T-helper 1 cell (primary cell): ENCODE measurements around the gene HINT3.
A peak's percentile ranks its signal among the peaks of the same experiment; 100 is the strongest.
"Not testable (repeated sequence)": the region's sequence is repeated elsewhere in the genome, so short reads cannot be mapped to it uniquely, and the experiment has no call there.

Experiments used
- DNase-seq, 5 donors: peaks; one replicate each; pipeline ENCODE4 v3.0.0-alpha.2; 2012 to 2020

Gene HINT3

DNA sequence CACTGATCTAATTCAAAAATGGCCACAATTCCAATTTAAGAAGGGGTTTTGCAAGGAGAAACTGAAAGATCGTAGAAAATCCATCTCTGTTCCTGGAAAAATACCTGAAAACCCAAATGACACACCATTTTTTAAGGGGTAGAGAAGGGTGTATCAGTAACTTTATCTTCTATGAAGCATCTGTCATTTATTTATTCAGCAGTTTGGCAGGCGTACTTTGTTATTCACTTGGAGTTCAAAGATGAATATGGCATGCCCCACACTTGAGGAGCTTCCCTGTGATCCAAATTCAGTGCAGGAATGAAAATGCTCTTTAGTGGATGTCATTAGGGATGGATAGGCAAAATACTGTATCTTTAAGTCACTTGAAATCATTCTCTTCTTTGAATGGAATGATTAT is 7.2 kb downstream of the HINT3 start:
- DNase-seq = no peak

DNA sequence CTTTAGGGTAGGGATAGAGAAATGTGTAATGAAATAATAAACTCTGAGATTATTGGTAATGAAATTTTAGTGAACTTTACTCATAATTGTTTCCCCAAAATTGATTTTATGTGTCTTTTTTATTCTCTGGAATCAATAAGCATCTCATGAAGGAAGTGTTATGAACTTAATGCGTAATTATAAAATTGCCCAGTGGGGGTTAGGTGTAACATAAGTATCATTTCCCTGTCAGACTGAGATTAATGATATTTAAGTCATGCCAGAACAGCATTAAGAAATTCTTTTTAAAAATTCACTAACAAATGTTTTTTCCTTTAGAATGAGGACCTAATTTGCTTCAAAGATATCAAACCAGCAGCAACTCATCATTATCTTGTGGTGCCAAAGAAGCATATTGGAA is 10.0 kb downstream of the HINT3 start:
- DNase-seq = no peak

- no peak for DNase-seq
Observed at GRCh38 chr6:125968493-125968892, 11.9 kb downstream of the HINT3 start.

- DNase-seq = no peak
Observed at GRCh38 chr6:125970760-125971159, 14.2 kb downstream of the HINT3 start.

GRCh38 chr6:125972478-125972877 is 15.9 kb downstream of the HINT3 start:
- not testable (repeated sequence) for DNase-seq

- peak in 1 of 5 donors; percentile 56 for DNase-seq
Observed at GRCh38 chr6:125974214-125974866, 17.8 kb downstream of the HINT3 start.

DNA sequence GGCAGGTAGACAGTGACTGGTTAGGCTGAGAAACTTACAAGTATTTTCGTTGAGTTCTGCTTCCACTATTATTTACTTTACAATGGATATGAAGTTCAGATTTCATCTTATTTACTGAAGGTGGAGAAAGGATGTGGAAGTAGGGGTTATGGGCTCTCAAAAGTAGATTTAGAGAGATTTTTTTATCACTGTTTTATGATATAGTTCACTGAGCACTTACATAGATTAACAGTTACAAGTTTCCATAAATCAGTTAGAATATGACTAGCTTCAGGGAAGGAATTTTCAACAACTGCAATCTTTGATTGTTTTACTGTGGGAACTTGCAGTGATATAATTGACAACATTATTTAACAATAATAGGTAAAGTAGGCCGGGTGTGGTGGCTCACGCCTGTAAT is 22.5 kb downstream of the HINT3 start:
- no peak for DNase-seq

DNA sequence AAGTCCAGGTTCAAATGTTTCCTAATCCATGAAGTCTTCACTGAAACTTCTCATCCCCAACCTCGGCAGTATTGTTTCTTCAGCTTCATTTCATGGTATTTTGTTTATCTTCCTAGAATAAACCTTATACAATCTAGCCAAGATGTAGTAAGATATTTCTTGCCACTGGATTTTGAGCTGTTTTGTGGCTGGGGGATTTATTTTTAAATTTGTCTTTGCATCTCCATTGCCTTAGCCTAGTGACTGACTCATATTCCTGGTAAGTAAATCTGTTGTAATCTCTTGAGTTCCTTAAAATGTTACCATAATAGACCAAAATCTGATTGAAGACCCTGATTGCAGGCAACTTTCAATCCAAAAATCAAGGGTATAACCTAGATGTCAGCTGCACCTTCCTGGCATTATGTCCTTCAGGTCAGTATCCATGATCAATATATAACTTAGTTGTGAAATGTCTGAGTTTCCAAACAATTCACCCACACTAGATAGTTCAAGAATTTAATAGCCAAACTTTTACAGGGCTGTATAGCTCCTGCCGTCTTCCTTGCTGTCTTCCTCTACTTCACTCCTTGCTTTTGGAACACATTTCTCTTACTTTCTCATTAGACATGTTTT is 25.1 kb downstream of the HINT3 start:
- DNase-seq = no peak

DNA sequence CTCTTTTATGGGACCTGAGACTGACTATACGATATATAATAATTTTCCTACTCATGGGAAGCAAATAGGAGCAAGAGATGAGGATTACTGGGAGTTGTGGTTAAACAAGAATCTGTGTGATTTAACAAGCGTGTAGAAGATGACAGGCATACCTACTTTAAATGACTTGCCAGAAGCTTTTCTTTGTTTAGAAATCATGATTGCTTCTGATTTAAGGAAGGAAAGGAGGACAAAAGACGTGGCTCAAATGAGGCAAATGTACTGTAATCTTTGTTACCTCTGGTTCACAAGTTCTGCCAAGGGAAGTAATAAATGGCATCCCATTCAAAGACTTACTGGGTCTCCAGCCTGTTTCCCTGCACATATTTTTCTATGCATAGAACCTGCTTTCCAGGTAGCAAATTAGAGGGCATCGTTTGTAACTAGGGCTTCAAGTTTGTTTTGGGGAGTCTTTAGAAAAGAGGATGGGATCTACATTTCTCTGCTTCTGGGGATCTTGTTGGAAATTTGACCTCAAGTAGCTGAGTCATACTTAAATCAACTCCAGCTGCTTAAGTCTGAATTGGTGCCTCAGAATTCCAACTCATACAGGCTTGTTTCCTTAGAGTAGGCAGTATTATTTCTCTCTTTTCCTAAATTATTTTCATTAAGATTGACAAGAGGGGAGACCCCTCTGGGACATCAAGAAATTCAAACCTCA is 26.8 kb downstream of the HINT3 start:
- no peak for DNase-seq

DNA sequence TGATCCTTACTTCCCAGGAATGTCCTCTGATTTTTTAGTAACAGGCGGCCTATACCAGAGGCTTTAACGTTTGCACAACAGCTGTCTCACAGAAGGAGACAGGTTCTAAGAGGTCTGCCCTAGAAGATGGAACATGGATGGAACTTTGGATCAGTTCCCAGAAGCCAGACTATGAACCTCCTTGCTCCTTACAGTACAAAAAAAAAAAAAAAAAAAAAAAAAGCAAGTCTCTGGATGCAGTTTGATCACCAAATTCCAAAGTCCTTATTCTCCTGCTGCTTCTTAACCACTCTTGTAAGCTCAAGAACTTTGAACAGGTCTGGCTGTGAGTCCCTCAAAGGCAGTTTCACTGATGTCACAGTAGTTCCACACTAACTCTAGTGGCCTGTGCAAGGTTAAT is 27.7 kb downstream of the HINT3 start:
- DNase-seq = no peak

DNA sequence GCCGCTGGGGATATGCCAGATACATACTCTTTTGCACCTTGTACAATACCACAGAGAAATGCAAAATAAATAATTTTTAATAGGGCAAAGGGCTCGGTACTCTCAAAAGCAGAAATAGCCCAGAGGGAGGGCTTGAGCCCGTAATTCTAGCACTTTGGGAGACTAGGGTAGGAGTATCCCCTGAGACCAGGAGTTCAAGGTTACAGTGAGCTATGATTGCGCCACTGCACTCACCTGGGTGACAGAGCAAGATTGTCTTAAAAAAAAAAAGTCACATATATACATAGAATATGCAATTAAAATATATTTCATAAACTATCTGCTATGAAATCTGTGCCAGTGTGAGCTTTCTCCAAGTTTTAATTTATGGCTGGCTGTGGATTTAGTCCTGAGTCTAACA is 29.0 kb downstream of the HINT3 start:
- DNase-seq = no peak

GRCh38 chr6:125985979-125986300 is 29.4 kb downstream of the HINT3 start:
- no peak for DNase-seq

- DNase-seq = peak; percentile 69 to 83 (median 76)
Observed at GRCh38 chr6:125986301-125987025, 29.9 kb downstream of the HINT3 start, which contains the start of gene TRMT11. Gene TRMT11, plus strand, starts transcription at chr6:125986540. Its CDS starts 11 bp downstream, at chr6:125986551.

DNA sequence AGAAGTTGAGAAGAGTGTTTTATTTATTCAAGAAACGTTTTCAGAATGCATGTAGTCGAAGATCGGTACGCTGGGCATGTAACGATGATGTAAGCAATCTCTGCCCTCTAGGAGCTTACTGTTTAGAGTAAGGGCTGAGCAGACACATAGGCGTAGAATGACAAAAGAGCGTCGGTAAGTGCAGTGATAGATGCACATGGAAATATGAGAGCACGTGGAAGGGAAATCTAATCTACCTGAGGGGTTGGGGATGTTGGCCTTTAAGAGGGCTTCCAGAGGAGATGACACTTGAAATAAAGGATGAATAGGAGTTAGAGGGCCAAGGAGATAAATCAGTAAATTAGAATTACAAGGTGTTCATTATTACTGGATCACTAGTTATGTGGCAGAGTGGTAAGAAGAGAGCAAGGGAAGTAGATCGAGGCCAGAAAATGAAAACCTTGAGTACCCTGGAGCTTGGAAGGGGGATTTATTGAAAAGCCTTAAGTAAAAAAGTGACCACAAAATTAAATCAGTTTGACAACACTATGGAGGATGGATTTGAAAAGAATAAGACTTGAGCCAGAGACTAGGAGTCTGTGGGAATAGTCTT is 30.6 kb downstream of the HINT3 start:
- DNase-seq = peak in 1 of 5 donors; percentile 39

- no peak for DNase-seq
Observed at GRCh38 chr6:125988280-125988679, 31.7 kb downstream of the HINT3 start.

DNA sequence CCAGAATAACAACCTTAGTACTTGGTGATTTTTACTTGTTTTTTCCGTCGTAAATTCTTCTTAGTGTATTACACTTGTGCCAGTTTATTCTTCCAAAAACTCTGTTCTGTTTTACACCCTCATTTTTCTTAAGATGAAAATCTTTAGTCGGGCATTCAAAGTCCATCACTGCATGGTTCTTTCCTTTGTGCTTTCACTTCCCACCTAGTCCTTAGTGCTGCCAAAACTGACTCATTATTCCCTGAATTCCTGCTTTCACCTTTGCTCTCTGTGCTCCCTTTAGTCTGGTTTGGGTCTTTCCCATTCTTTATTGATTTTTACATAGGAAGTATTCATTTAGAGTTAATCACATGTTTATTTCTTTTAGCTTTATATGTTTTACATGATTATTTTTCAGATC is 33.1 kb downstream of the HINT3 start:
- DNase-seq = no peak

DNA sequence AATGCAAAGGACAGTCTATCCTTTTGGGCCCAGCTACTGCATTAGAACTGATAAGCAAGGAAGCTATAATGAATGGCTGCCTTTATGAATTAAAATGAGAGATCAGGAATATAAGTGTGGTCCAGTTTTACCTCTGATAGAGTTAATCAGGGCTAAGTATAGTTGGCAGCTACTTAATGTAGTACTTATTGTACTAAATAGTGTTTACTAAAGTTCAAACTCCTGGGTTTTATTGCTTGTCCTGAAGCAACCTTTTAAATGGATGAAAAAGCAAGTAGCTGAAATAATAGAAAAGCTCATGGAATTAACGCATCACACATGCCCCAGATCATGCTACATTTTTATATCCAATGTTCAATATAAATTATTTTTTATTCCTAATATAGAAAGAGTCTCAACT is 35.1 kb downstream of the HINT3 start:
- no peak for DNase-seq

DNA sequence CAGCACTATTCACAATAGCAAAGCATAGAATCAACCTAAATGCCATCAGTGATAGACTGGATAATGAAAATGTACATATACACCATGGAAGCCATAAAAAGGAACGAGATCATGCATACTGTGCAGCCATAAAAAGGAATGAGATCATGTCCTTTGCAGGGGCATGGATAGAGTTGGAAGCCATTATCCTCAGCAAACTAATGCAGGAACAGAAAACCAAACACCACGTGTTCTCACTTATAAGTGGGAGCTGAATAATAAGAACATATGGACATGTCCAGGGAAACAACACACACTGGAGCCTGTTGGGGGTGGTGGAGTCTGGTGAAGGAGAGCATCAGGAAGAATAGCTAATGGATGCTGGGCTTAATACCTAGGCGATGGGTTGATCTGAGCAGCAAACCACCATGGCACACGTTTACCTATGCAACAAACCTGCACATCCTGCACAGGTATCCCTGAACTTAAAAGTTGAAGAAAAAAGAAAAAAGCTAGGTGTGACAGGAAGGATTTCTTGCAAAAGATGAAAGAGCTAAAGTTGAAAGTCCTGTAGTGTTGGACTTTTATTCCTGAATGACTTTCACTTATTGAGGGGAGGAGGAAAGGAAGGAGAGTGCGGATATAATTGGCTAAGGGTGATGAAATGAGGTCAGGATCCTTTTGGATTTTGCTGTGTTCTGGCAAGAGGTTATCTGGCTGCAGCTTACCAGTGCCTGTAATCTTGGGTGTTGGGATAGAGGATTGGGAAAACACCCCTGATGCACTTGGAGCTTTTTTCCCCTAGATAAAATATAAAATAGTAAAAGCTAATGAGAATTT is 38.3 kb downstream of the HINT3 start:
- DNase-seq = no peak

DNA sequence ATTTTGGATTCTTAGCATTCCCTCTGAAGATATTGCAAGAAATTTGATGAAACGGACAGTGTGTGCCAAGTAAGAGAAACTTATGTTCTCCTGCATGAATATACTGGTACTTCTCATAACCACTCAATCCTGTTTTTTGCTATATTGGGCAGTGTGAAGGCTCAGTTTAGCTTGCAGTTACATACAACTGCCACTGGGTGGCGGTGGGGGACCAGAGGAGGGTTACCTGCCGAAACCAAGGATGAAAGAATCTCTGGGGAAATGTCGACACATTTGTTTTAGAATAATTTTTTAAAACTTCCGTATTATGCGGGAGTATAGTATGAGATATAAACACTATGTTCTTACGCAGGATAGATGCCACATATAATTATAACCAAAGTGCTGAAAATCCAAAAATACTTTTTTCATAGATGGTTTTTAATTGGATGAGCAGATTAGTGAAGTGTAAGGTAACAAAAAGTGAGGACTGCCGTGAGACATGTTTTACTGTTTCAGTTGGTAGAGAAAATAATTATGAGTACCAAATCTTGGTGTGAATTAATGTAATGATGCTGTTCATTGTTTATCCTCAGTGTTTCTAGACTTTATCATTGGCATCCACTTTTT is 39.5 kb downstream of the HINT3 start:
- peak; percentile 35 to 68 (median 55) for DNase-seq

GRCh38 chr6:126002755-126003679 is 46.4 kb downstream of the HINT3 start:
- peak in 1 of 5 donors; percentile 44 for DNase-seq

- no peak for DNase-seq
Observed at GRCh38 chr6:126007800-126008199, 51.2 kb downstream of the HINT3 start.
